Measurements from ENCODE around the gene POU2AF1.

POU2AF1 gene

GRCh38 chr11:111336582-111337256, 42.4 kb downstream of the POU2AF1 start:
- TF ChIP-seq CTCF (IDR thresholded peaks at IDR 0.05; ENCODE audit: low read depth, low read length, missing control alignments), result no peak
- H3K4me3 ChIP-seq (replicated peaks; ENCODE audit: low read depth, low read length), result no peak overlapping the region
- DNase-seq (ENCODE audit: extremely low read depth, low read depth), result no peak

GRCh38 chr11:111336062-111336461, 43.0 kb downstream of the POU2AF1 start:
- no peak for TF ChIP-seq CTCF (IDR thresholded peaks at IDR 0.05; ENCODE audit: low read depth, low read length, missing control alignments)
- no peak for DNase-seq (ENCODE audit: extremely low read depth, low read depth)
- H3K4me3 ChIP-seq (replicated peaks; ENCODE audit: low read depth, low read length), result no peak overlapping the region

- DNase-seq (ENCODE audit: extremely low read depth, low read depth), result no peak
- no peak for TF ChIP-seq CTCF (IDR thresholded peaks at IDR 0.05; ENCODE audit: low read depth, low read length, missing control alignments)
- H3K4me3 ChIP-seq (replicated peaks; ENCODE audit: low read depth, low read length), result no peak overlapping the region
Observed at GRCh38 chr11:111335549-111335948, 43.5 kb downstream of the POU2AF1 start.

GRCh38 chr11:111334532-111335502, 44.3 kb downstream of the POU2AF1 start:
- no peak for TF ChIP-seq CTCF (IDR thresholded peaks at IDR 0.05; ENCODE audit: low read depth, low read length, missing control alignments)
- DNase-seq (ENCODE audit: extremely low read depth, low read depth), result no peak
- H3K4me3 ChIP-seq (replicated peaks; ENCODE audit: low read depth, low read length), result no peak overlapping the region

GRCh38 chr11:111331711-111332479, 47.2 kb downstream of the POU2AF1 start:
- no peak for TF ChIP-seq CTCF (IDR thresholded peaks at IDR 0.05; ENCODE audit: low read depth, low read length, missing control alignments)
- no peak for DNase-seq (ENCODE audit: extremely low read depth, low read depth)
- H3K4me3 ChIP-seq (replicated peaks; ENCODE audit: low read depth, low read length), result no peak overlapping the region

GRCh38 chr11:111330234-111330893, 48.7 kb downstream of the POU2AF1 start:
- no peak for DNase-seq (ENCODE audit: extremely low read depth, low read depth)
- no peak overlapping the region for H3K4me3 ChIP-seq (replicated peaks; ENCODE audit: low read depth, low read length)
- TF ChIP-seq CTCF (IDR thresholded peaks at IDR 0.05; ENCODE audit: low read depth, low read length, missing control alignments), result no peak
